Activated naive CD4-positive, alpha-beta T cell treated with anti-CD3 and anti-CD28 coated beads, Interleukin-2, amount 50 U/mL, for 72 hours (primary cell): ENCODE results near the gene ASCC2. TPM values are rescaled to one million over a fixed set of nuclear protein-coding genes. Genes with fewer than 3 reads are reported as not detected.
A peak's percentile ranks its signal among the peaks of the same experiment; 100 is the strongest.
"Not testable (repeated sequence)": the region's sequence is repeated elsewhere in the genome, so short reads cannot be mapped to it uniquely, and the experiment has no call there.

Source experiments
- ATAC-seq, 2 donors: fragments of 150-1000 bp; cut with Tn5 transposase; 2 replicates each; pipeline ENCODE4 v1.10.0; 2021; ENCODE audit warnings: mild to moderate bottlenecking in 2 of 2, moderate library complexity in 2 of 2
- DNase-seq, 2 donors: peaks; one replicate each; pipeline ENCODE4 v3.0.0; 2021 to 2022; ENCODE audit warnings: low spot score in 2 of 2
- H3K27ac Mint-ChIP-seq, 2 donors: one replicate each; pipeline ENCODE4 v1.8.0; 2022; ENCODE audit warnings: mild to moderate bottlenecking in 2 of 2, mixed read lengths in 2 of 2
- H3K36me3 Mint-ChIP-seq, 2 donors: one replicate each; pipeline ENCODE4 v1.8.0; 2022; ENCODE audit warnings: mixed read lengths in 2 of 2
- H3K9me3 Mint-ChIP-seq, 2 donors: one replicate each; pipeline ENCODE4 v1.8.0; 2022; ENCODE audit warnings: mixed read lengths in 2 of 2
- total RNA-seq, 2 donors: library from RNA; stranded (reverse); gene quantifications; one replicate each; pipeline ENCODE4 v1.2.3, GENCODE V29; 2022

ASCC2 gene
- total RNA-seq, 2 donors from 2014 or later, result 55.0 to 73.2 TPM

GRCh38 chr22:29831186-29831921, 6.7 kb downstream of the ASCC2 start:
- DNase-seq (no peak), ATAC-seq (no peak)
- Mint-ChIP-seq H3K36me3 (peaks cover 0 to 11% of the 10 kb centered on the region in 2 donors), H3K9me3 (no peaks in the 10 kb centered on the region), H3K27ac (peak overlapping the region in 1 of 2 donors; percentile 12)

GRCh38 chr22:29830585-29830984, 7.5 kb downstream of the ASCC2 start:
- no peaks in the 10 kb centered on the region for H3K9me3 Mint-ChIP-seq
- DNase-seq, result no peak
- no peak for ATAC-seq
- peaks cover 0 to 11% of the 10 kb centered on the region in 2 donors for H3K36me3 Mint-ChIP-seq
- H3K27ac Mint-ChIP-seq, result peak overlapping the region; percentile 25 to 27

GRCh38 chr22:29827726-29828125, 10.3 kb downstream of the ASCC2 start:
- Mint-ChIP-seq H3K27ac (peak overlapping the region in 1 of 2 donors; percentile 78), H3K36me3 (peaks cover 0 to 23% of the 10 kb centered on the region in 2 donors)
- DNase-seq, ATAC-seq, H3K9me3 Mint-ChIP-seq: not testable (repeated sequence)

DNA sequence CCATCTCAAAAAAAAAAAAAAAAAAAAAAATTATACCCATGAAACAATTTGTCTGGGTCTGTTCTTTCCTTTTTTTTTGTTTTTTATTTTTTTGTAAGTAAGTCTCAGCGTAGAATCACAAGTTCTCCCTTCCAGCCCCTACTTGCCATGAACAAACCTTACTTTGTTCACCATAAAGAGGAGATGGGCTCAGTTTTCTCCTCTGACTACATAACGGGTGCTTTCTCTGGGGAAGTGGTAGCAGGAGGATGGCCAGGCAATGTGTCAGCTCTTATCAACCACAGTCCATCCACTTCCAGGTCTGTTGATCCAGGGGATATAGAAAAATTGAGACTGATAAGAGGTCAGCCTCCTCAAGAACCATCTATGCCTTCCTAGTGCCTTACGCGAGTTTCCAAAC, 11.0 kb downstream of the ASCC2 start:
- ATAC-seq (no peak), DNase-seq (no peak)
- peaks cover 5 to 23% of the 10 kb centered on the region in 2 donors for H3K36me3 Mint-ChIP-seq
- peak overlapping the region in 1 of 2 donors; percentile 78 for H3K27ac Mint-ChIP-seq
- H3K9me3 Mint-ChIP-seq, result no peaks in the 10 kb centered on the region

GRCh38 chr22:29825578-29825977, 12.5 kb downstream of the ASCC2 start:
- H3K9me3 Mint-ChIP-seq, result no peaks in the 10 kb centered on the region
- no peak for DNase-seq
- H3K27ac Mint-ChIP-seq, result no peak overlapping the region
- no peak for ATAC-seq
- peaks cover 16 to 29% of the 10 kb centered on the region in 2 donors for H3K36me3 Mint-ChIP-seq

DNA sequence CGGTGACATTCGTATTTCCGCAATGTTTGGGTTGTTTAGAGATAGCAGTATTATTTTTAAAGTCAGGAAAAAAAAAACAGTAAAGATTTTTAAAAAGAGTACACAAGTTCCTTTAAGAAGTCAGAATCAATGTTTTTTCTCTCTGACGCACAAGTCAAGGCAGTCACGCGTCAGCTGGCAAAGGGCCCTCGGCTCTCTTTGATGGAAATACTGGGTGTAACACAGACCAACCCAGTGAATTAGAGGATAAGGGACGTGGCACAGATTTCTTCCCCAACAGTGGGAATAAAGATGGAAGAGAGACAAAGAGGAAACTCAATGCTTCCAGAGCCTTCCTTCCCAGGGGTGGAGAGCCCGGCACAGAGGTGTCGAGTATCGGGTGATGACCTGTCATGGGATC, 13.4 kb downstream of the ASCC2 start:
- no peak overlapping the region for H3K27ac Mint-ChIP-seq
- H3K36me3 Mint-ChIP-seq, result peaks cover 16 to 24% of the 10 kb centered on the region in 2 donors
- DNase-seq (no peak), ATAC-seq (no peak)
- H3K9me3 Mint-ChIP-seq, result no peaks in the 10 kb centered on the region

DNA sequence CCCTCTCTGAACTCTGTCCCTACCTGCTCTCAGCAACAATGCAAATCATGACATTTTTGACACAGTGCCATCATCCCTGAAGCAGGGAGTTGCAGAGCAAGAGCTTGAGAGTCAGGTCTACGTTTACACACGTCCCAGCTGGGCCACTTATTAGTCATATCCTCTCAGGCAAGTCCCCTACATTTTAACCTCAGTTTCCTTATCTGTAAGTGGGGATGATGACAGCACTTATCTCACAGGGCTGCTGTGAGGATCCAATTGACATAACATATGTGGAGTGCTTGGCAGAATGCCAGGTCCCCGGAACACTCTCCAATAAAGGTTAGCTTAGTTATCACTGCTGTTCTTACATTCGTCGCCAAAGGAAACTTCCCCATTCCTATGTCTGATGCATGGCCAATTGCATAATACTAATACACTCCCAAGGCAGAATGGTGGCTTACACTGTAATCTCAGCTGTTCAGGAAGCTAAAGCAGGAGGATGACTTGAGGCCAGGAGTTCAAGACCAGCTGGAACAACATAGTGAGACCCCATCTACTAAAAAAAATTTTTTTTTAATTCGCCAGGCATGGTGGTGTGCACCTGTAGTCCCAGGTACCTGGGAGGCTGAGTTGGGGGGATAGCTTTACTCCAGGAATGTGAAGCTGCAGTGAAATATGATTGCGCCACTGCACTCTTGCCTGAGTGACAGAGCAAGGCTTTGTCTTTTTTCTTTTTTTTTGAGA, 16.6 kb downstream of the ASCC2 start:
- H3K36me3 Mint-ChIP-seq, result peaks cover 16 to 18% of the 10 kb centered on the region in 2 donors
- ATAC-seq (peak; percentile 98 to 99), DNase-seq (peak; percentile 36 to 73)
- H3K9me3 Mint-ChIP-seq, result no peaks in the 10 kb centered on the region
- peak overlapping the region; percentile 12 to 75 for H3K27ac Mint-ChIP-seq

- Mint-ChIP-seq H3K9me3 (no peaks in the 10 kb centered on the region), H3K36me3 (peaks cover 16 to 18% of the 10 kb centered on the region in 2 donors), H3K27ac (peak overlapping the region; percentile 12 to 75)
- ATAC-seq (peak in 1 of 2 donors; percentile 2), DNase-seq (no peak)
Measured at GRCh38 chr22:29820961-29821290, 17.1 kb downstream of the ASCC2 start.

DNA sequence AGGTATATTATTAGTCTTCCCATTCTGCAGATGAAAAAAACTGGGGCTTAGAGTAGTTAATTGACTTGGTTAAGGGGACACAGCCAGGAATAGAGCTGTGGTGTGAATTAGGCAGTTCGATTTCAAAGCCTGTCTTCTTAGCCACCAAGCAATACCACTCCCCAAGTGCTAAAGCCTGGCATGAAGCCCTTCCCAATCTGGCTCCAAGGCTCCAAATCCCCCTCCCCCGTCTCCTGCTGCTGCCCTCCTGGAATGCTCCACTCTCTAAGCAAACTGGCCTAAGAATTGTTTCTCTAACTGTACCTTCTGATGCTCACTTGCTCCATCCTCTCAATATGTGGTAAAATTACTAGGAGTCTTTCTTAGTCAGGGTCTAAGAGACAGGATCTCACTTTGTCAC, 18.6 kb downstream of the ASCC2 start:
- DNase-seq, result no peak
- peak overlapping the region; percentile 40 to 81 for H3K27ac Mint-ChIP-seq
- H3K36me3 Mint-ChIP-seq, result peaks cover 16% of the 10 kb centered on the region in 2 donors
- ATAC-seq, result no peak
- H3K9me3 Mint-ChIP-seq, result no peaks in the 10 kb centered on the region

DNA sequence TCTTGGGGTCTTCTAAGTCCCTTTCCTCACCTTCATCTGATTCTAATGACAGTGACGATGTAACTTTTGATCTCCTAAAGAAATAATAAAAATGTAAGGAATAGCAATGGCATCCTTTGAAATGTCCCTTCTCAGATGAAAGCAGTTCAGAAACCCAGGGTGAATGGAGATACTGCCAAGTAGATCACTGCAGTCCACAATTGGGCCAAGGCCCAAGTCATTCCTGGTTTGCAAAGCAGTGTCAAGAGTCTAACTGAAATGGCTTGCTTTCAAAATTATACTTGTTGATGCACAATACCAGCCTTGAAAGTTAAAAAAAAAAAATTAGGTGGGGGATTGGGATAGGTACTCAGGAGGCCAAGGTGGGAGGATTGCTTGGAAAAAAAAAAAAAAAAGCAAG, 20.4 kb downstream of the ASCC2 start:
- peak overlapping the region; percentile 59 to 83 for H3K27ac Mint-ChIP-seq
- DNase-seq, result no peak
- H3K36me3 Mint-ChIP-seq, result peaks cover 12 to 16% of the 10 kb centered on the region in 2 donors
- no peak for ATAC-seq
- no peaks in the 10 kb centered on the region for H3K9me3 Mint-ChIP-seq

DNA sequence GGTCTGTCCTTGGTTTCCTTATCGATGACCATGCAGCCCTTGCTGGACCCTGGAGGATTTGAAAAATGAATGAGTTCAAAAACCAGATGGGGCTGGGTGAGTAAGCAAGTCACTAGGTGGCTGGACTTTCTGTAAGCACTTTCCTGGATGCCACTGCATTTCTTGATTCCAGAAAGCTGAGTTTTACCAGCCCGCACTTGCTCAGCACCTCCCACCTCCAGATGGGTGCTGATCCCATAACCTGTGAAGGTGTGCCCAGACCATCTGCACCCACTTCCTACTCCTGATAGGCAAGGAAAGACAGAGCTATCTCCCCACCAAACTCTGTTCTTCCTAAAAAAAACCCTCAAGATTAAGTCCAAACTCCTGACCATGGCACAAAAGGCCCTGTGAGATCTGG, 21.1 kb downstream of the ASCC2 start:
- H3K9me3 Mint-ChIP-seq, result no peaks in the 10 kb centered on the region
- DNase-seq (no peak), ATAC-seq (no peak)
- peak overlapping the region in 1 of 2 donors; percentile 59 for H3K27ac Mint-ChIP-seq
- peaks cover 10 to 12% of the 10 kb centered on the region in 2 donors for H3K36me3 Mint-ChIP-seq

- no peaks in the 10 kb centered on the region for H3K9me3 Mint-ChIP-seq
- peaks cover 7 to 12% of the 10 kb centered on the region in 2 donors for H3K36me3 Mint-ChIP-seq
- ATAC-seq, result no peak
- DNase-seq, result no peak
- no peak overlapping the region for H3K27ac Mint-ChIP-seq
Measured at GRCh38 chr22:29816539-29816938, 21.5 kb downstream of the ASCC2 start.

DNA sequence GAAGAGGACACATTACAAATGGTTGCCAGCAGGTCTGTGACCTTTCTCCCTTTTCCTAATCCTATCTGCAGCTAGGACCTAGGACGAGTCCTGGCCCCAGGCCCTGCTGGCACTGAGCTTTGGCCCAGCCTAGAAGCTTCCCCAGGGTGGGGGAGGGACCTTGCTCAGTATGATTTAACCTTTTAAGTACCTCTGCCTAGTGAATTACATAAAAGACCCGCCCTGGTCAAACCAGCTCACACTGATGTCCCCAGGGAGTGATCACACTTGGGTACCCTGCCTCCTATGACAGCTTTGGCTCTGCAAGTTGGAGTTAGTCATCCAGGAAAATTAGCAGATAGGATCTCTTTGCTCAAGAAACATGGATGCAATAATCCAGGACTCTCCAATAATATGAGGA, 21.9 kb downstream of the ASCC2 start:
- ATAC-seq (no peak), DNase-seq (no peak)
- peaks cover 3 to 9% of the 10 kb centered on the region in 2 donors for H3K36me3 Mint-ChIP-seq
- H3K9me3 Mint-ChIP-seq, result no peaks in the 10 kb centered on the region
- peak overlapping the region in 1 of 2 donors; percentile 14 for H3K27ac Mint-ChIP-seq

GRCh38 chr22:29815580-29815979, 22.5 kb downstream of the ASCC2 start:
- DNase-seq (no peak), ATAC-seq (no peak)
- Mint-ChIP-seq H3K9me3 (no peaks in the 10 kb centered on the region), H3K36me3 (peaks cover 0 to 6% of the 10 kb centered on the region in 2 donors), H3K27ac (peak overlapping the region; percentile 14 to 71)

DNA sequence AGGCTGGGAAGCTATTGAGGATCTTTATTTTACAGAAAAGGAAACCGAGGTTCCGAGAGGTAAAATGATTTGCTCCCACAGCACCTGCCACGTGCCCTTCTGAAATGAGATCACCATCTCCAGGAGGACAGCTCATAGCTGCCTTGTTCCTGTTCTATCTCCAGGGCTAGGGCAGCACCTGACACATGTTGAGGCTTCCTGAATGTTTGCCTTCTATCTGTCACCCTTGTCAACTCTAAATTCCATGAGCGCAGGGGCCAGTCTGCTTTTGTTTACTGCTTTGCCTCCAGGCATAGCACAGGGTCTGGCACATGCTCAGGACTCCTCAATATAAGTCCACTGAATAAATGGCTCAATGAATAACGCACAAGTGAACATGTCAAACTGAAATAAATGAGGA, 24.1 kb downstream of the ASCC2 start:
- Mint-ChIP-seq H3K27ac (peak overlapping the region in 1 of 2 donors; percentile 33), H3K9me3 (no peaks in the 10 kb centered on the region), H3K36me3 (peaks cover 0 to 6% of the 10 kb centered on the region in 2 donors)
- no peak for ATAC-seq
- DNase-seq, result no peak

- no peak for DNase-seq
- H3K9me3 Mint-ChIP-seq, result no peaks in the 10 kb centered on the region
- peaks cover 0 to 6% of the 10 kb centered on the region in 2 donors for H3K36me3 Mint-ChIP-seq
- ATAC-seq, result no peak
- no peak overlapping the region for H3K27ac Mint-ChIP-seq
Measured at GRCh38 chr22:29813563-29813962, 24.5 kb downstream of the ASCC2 start.

GRCh38 chr22:29813126-29813525, 24.9 kb downstream of the ASCC2 start:
- DNase-seq, result no peak
- Mint-ChIP-seq H3K36me3 (peaks cover 0 to 6% of the 10 kb centered on the region in 2 donors), H3K27ac (no peak overlapping the region), H3K9me3 (no peaks in the 10 kb centered on the region)
- no peak for ATAC-seq
